Measurements from ENCODE around the gene RUNX1. TPM values are rescaled to one million over a fixed set of nuclear protein-coding genes. Genes with fewer than 3 reads are reported as not detected.

RUNX1 gene
- polyA plus RNA-seq, 1 of the 3 experiments (the other 2 are of a cell fraction), result 17.1 TPM

DNA sequence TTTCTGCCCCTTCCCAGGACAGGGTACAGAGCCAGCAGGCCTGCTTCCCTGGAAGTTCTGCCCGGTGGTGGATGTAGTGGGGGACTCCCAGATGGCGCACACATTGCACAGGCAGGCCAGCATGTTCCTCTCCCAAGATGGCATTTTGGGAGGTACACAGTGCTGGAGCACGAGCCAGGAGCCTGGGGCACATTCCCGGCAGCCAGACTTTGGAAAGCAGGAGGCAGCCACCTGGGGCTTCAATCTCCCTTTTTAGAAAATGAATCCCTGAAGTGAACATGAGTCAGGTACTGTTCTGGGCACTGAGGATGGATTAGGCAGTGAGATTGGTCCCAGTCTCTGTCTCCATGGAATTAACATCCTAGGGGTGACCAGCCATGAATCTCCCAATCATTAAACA, 56.9 kb downstream of the RUNX1 start:
- Histone ChIP-seq H3K4me3 (ENCODE audit: low read depth in 2 of 2, low read length in 1 of 2) (no peak overlapping the region), H3F3A (replicated peaks; ENCODE audit: insufficient read depth) (no peaks in the 10 kb centered on the region), H3K27me3 (ENCODE audit: insufficient read depth) (no peaks in the 10 kb centered on the region), H4K20me1 (ENCODE audit: insufficient read depth) (no peaks in the 10 kb centered on the region), H2AFZ (ENCODE audit: low read depth) (no peak overlapping the region), H3K9me2 (no peaks in the 10 kb centered on the region), H3K9me3 (no peaks in the 10 kb centered on the region), H3K36me3 (replicated peaks in 1 of 2; ENCODE audit: control insufficient read depth in 1 of 2, insufficient read depth in 2 of 2, low read length in 1 of 2) (no peaks in the 10 kb centered on the region), H3K79me2 (ENCODE audit: insufficient read depth) (no peaks in the 10 kb centered on the region), H3K27ac (ENCODE audit: low read depth in 2 of 2, low read length in 1 of 2) (no peak overlapping the region), H3K4me2 (no peak overlapping the region), H3K9ac (no peak overlapping the region), H3K4me1 (ENCODE audit: control insufficient read depth in 1 of 2, insufficient read depth in 2 of 2, low read depth in 1 of 2, low read length in 1 of 2) (peaks cover 0 to 5% of the 10 kb centered on the region in 2 experiments; a peak in 3 of 4 replicates)
- WGBS (ENCODE audit: low lambda C conversion rate), result 83% methylated on average over 1 of the region's 4 CpGs
- ChIA-PET POLR2A (no interaction called here), CTCF (no interaction called here)
- DNase-seq, result no peak
- TF ChIP-seq CHD2 (IDR thresholded peaks at IDR 0.05; ENCODE audit: low read length, partially characterized antibody), result no peak

DNA sequence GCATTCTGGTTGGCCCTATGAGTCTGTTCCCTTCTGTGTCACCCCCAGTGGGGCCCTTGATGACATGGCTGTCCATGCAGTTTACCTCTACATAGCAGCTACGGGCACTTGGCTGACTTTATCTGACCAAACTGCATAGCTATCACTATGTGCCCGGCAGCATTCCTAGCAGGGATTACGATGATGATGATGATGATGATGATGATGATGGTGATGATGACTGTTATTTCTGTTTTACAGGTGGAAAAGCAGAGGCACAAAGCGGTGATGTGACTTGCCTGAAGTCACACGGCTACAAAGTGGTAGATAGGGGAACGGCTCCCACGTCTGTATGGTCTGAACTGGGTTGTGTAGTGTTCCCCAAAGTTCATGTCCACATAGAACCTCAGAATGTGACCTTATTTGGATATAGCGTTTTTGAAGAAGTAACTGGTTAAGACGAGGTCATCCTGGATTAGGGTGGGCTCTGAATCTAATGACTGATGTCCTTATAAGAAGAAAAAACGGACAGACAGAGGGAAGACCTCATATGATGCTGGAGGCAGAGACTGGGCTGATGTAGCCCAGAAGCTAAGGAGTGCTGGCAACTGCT, 57.6 kb downstream of the RUNX1 start:
- Histone ChIP-seq H3K4me2 (no peak overlapping the region), H3K4me3 (ENCODE audit: low read depth in 2 of 2, low read length in 1 of 2) (no peak overlapping the region), H3K27me3 (ENCODE audit: insufficient read depth) (no peaks in the 10 kb centered on the region), H3K9ac (no peak overlapping the region), H3F3A (replicated peaks; ENCODE audit: insufficient read depth) (no peaks in the 10 kb centered on the region), H3K79me2 (ENCODE audit: insufficient read depth) (no peaks in the 10 kb centered on the region), H3K27ac (ENCODE audit: low read depth in 2 of 2, low read length in 1 of 2) (no peak overlapping the region), H3K36me3 (replicated peaks in 1 of 2; ENCODE audit: control insufficient read depth in 1 of 2, insufficient read depth in 2 of 2, low read length in 1 of 2) (no peaks in the 10 kb centered on the region), H3K9me3 (no peaks in the 10 kb centered on the region), H3K9me2 (no peaks in the 10 kb centered on the region), H2AFZ (ENCODE audit: low read depth) (no peak overlapping the region), H4K20me1 (ENCODE audit: insufficient read depth) (no peaks in the 10 kb centered on the region), H3K4me1 (ENCODE audit: control insufficient read depth in 1 of 2, insufficient read depth in 2 of 2, low read depth in 1 of 2, low read length in 1 of 2) (peaks cover 0 to 10% of the 10 kb centered on the region in 2 experiments; a peak in 2 of 4 replicates)
- DNase-seq, result no peak
- ChIA-PET CTCF (no interaction called here), POLR2A (no interaction called here)
- TF ChIP-seq TEAD4 (IDR thresholded peaks at IDR 0.05; ENCODE audit: borderline replicate concordance, insufficient read depth) (no peak), NRF1 (IDR thresholded peaks at IDR 0.05; ENCODE audit: low read depth, low read length) (no peak), YY1 (IDR thresholded peaks at IDR 0.05; ENCODE audit: low read depth) (no peak), POLR2AphosphoS5 (IDR thresholded peaks at IDR 0.05; ENCODE audit: low read depth, low read length) (no peak), RFX5 (IDR thresholded peaks at IDR 0.05; ENCODE audit: low read length) (no peak)
- 77% methylated on average over 9 of the region's 10 CpGs for WGBS (ENCODE audit: low lambda C conversion rate)

DNA sequence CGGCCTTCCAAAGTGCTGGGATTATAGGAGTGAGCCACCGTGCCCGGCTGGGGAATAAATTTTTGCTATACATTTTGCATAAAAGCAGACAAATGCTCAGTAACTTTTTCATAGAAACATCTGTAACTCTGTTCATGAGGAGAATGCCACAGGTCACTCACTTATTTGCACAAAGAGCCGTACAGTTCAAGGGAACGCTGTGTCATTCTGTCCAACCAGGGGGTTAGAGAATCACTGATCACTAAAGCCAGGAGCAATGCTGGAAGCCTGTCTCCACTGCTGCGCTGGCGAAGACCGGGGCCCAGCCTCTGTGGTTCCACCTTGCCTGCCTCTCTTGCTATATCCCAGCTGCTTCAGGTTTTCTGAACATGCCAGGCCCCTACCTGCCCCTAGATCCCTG, 58.3 kb downstream of the RUNX1 start:
- Histone ChIP-seq H3K27ac (ENCODE audit: low read depth in 2 of 2, low read length in 1 of 2) (no peak overlapping the region), H4K20me1 (ENCODE audit: insufficient read depth) (no peaks in the 10 kb centered on the region), H3K27me3 (ENCODE audit: insufficient read depth) (no peaks in the 10 kb centered on the region), H3F3A (replicated peaks; ENCODE audit: insufficient read depth) (no peaks in the 10 kb centered on the region), H2AFZ (ENCODE audit: low read depth) (no peak overlapping the region), H3K9me3 (no peaks in the 10 kb centered on the region), H3K4me2 (no peak overlapping the region), H3K36me3 (replicated peaks in 1 of 2; ENCODE audit: control insufficient read depth in 1 of 2, insufficient read depth in 2 of 2, low read length in 1 of 2) (no peaks in the 10 kb centered on the region), H3K4me1 (ENCODE audit: control insufficient read depth in 1 of 2, insufficient read depth in 2 of 2, low read depth in 1 of 2, low read length in 1 of 2) (peaks cover 0 to 10% of the 10 kb centered on the region in 2 experiments; a peak in 2 of 4 replicates), H3K79me2 (ENCODE audit: insufficient read depth) (no peaks in the 10 kb centered on the region), H3K4me3 (ENCODE audit: low read depth in 2 of 2, low read length in 1 of 2) (no peak overlapping the region), H3K9ac (no peak overlapping the region), H3K9me2 (no peaks in the 10 kb centered on the region)
- TF ChIP-seq GATA2 (CRISPR knock-in tag; IDR thresholded peaks at IDR 0.05) (no peak), RAD21 (IDR thresholded peaks at IDR 0.05; ENCODE audit: low read length) (no peak), RFX5 (IDR thresholded peaks at IDR 0.05; ENCODE audit: low read length) (no peak), JUND (IDR thresholded peaks at IDR 0.05) (no peak), TCF12 (IDR thresholded peaks at IDR 0.05) (no peak), SIN3A (IDR thresholded peaks at IDR 0.05; ENCODE audit: borderline replicate concordance, low read depth, low read length) (no peak), TEAD4 (IDR thresholded peaks at IDR 0.05; ENCODE audit: borderline replicate concordance, insufficient read depth) (no peak)
- TF ChIP-seq, protein P1, sequence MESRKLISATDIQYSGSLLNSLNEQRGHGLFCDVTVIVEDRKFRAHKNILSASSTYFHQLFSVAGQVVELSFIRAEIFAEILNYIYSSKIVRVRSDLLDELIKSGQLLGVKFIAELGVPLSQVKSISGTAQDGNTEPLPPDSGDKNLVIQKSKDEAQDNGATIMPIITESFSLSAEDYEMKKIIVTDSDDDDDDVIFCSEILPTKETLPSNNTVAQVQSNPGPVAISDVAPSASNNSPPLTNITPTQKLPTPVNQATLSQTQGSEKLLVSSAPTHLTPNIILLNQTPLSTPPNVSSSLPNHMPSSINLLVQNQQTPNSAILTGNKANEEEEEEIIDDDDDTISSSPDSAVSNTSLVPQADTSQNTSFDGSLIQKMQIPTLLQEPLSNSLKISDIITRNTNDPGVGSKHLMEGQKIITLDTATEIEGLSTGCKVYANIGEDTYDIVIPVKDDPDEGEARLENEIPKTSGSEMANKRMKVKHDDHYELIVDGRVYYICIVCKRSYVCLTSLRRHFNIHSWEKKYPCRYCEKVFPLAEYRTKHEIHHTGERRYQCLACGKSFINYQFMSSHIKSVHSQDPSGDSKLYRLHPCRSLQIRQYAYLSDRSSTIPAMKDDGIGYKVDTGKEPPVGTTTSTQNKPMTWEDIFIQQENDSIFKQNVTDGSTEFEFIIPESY (IDR thresholded peaks at IDR 0.05; ENCODE audit: borderline replicate concordance, low read depth), result no peak
- TF ChIP-seq, protein P2, sequence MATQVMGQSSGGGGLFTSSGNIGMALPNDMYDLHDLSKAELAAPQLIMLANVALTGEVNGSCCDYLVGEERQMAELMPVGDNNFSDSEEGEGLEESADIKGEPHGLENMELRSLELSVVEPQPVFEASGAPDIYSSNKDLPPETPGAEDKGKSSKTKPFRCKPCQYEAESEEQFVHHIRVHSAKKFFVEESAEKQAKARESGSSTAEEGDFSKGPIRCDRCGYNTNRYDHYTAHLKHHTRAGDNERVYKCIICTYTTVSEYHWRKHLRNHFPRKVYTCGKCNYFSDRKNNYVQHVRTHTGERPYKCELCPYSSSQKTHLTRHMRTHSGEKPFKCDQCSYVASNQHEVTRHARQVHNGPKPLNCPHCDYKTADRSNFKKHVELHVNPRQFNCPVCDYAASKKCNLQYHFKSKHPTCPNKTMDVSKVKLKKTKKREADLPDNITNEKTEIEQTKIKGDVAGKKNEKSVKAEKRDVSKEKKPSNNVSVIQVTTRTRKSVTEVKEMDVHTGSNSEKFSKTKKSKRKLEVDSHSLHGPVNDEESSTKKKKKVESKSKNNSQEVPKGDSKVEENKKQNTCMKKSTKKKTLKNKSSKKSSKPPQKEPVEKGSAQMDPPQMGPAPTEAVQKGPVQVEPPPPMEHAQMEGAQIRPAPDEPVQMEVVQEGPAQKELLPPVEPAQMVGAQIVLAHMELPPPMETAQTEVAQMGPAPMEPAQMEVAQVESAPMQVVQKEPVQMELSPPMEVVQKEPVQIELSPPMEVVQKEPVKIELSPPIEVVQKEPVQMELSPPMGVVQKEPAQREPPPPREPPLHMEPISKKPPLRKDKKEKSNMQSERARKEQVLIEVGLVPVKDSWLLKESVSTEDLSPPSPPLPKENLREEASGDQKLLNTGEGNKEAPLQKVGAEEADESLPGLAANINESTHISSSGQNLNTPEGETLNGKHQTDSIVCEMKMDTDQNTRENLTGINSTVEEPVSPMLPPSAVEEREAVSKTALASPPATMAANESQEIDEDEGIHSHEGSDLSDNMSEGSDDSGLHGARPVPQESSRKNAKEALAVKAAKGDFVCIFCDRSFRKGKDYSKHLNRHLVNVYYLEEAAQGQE (IDR thresholded peaks at IDR 0.05; ENCODE audit: low read depth, low read length), result no peak
- TF ChIP-seq, protein P3, sequence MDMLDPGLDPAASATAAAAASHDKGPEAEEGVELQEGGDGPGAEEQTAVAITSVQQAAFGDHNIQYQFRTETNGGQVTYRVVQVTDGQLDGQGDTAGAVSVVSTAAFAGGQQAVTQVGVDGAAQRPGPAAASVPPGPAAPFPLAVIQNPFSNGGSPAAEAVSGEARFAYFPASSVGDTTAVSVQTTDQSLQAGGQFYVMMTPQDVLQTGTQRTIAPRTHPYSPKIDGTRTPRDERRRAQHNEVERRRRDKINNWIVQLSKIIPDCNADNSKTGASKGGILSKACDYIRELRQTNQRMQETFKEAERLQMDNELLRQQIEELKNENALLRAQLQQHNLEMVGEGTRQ (IDR thresholded peaks at IDR 0.05; ENCODE audit: borderline replicate concordance, low read depth, low read length), result no peak
- CTCF ChIA-PET, result no interaction called here
- POLR2A ChIA-PET, result no interaction called here
- DNase-seq, result no peak
- WGBS (ENCODE audit: low lambda C conversion rate), result 90% methylated on average over 6 of the region's 8 CpGs
